HL-60 (cell line): ENCODE measurements around the gene ANKRD6.

Source experiments
- CTCF ChIP-seq: IDR thresholded peaks from one replicate; pipeline ENCODE4 v1.5.1; 2011; ENCODE audit warnings: low read length, control low read depth, inconsistent platforms; ENCODE audit not compliant: insufficient read depth
- POLR2AphosphoS5 ChIP-seq: IDR thresholded peaks from 2 replicates; pipeline ENCODE4 v1.6.1; 2012; ENCODE audit warnings: low read depth
- SPI1 ChIP-seq: IDR thresholded peaks from 2 replicates; pipeline ENCODE4 v1.6.1; 2012; ENCODE audit warnings: low read depth, mild to moderate bottlenecking, borderline replicate concordance

GRCh38 chr6:89501753-89502152 is 68.8 kb downstream of the ANKRD6 start:
- TF ChIP-seq POLR2AphosphoS5, result no peak
- no peak for TF ChIP-seq CTCF
- no peak for TF ChIP-seq SPI1
